Astrocyte of the cerebellum (primary cell): ENCODE data around the gene BRD4.

Experiments
- DNase-seq: peaks from one replicate; pipeline ENCODE4 v3.0.0-alpha.2; 2011; ENCODE audit warnings: low read depth
- H3K4me3 ChIP-seq: 2 replicates; pipeline ENCODE4 v1.5.1; 2011; ENCODE audit warnings: mild to moderate bottlenecking, low read depth, low read length, moderate library complexity
- CTCF ChIP-seq: IDR thresholded peaks from 2 replicates; pipeline ENCODE4 v1.5.1; 2012; ENCODE audit warnings: low read length, low read depth, moderate library complexity, mild to moderate bottlenecking; ENCODE audit errors: missing control alignments
- in situ Hi-C: cut with HindIII; loops from 2 replicates; pipeline ENCODE4 v1.10.0; 2017; ENCODE audit warnings: low sequenced_read_pairs

The BRD4 gene

DNA sequence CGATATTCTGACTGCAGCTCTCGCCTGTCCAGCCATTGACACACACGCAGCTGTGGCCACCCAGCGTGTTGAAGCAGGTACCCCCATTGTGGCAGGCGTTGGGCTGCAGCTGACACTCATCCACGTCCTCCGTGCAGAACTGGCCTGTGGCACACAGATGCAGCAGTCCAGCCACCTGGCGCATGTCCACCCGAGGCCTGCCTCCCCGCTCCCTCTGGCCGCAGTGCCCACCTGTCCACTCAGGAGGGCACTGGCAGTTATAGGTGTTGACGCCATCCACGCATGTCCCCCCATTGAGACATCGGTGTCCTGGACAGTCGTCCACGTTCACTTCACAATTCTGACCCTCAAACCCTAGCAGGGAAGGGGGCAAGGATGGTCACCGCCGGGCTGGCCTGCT is 140.8 kb downstream of the BRD4 start:
- TF ChIP-seq CTCF = no peak
- in situ Hi-C loops = no loop called here

DNA sequence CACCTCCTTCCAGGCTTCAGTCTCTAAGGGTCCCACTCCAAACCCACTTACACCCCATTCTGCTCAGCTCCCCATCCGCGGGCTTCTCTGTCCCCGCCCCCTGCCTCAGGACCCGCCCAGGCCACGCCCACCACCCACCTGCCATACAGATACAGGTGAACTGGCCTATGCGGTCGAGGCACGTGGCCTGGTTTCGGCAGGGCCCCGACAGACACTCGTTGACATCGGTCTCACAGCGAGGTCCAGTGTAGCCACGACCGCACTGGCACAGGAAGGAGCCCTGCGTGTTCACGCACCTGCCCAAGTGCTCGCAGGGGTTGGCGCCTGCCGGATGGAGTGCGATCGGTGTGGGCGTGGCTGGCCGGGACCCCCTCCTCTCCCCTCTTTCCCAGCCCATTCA is 143.5 kb downstream of the BRD4 start:
- DNase-seq = no peak
- in situ Hi-C loops = loop anchor here (10.0 kb wide), 1 partner anchor 56 kb away; no protein-coding TSS in a partner anchor
- no peak overlapping the region for H3K4me3 ChIP-seq
- no peak for TF ChIP-seq CTCF

More for the DNA sequence above, 140.8 kb downstream of the BRD4 start:
- no peak for DNase-seq
- H3K4me3 ChIP-seq = no peak overlapping the region

DNA sequence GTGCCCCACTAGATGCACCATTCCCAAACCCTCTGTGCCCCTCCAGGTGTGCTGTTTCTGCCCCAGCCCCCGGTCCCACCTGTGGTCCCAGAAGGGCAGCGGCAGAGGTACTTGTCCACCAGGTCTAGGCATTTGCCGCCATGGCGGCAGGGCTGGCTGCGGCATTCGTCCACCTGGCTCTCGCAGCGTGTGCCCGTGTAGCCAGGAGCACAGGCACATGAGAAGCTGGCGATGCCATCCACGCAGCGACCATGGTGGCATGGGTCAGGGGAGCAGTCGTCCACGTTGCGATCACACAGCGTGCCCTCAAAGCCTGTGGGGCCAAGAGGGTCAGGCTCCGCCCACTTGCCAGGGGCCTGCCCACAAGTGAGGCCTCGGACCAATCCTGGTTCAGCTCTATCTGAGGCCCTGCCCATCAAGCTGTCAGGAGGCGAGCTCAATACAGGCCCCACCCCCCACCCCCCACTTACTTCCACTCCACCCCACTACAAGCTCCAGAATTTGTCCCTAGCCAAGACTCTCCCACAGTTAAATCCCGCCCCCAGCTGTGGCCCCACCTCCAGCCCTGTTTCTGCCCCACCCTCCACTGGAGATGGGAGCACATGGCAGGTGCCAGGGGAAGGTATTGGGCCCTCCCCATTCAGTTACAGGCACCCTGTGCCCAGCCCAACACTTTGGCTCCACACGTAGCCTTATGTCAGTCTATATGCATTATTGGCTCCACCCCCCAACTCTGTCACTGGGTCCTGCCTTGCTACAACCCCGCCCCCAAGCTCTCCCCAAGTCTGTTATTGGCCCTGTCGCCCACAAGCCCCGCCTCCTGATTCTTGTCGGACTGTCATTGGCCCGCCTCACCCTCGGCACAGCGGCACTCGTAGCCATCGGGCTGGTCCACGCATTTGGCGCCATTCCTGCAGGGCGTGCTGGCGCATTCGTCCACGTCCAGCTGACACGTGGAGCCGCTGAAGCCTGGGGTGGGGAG is 145.0 kb downstream of the BRD4 start:
- in situ Hi-C loops = loop anchor here (10.0 kb wide), 1 partner anchor 57 kb away; no protein-coding TSS in a partner anchor
- no peak for TF ChIP-seq CTCF
- no peak overlapping the region for H3K4me3 ChIP-seq
- DNase-seq = no peak
